Activated CD4-positive, alpha-beta T cell treated with anti-CD3 and anti-CD28 coated beads for 4 hours (primary cell): ENCODE measurements around the gene SRGAP1.
"Not testable (repeated sequence)": the region's sequence is repeated elsewhere in the genome, so short reads cannot be mapped to it uniquely, and the experiment has no call there.

Source experiments
- DNase-seq, 2 donors: peaks; one replicate each; pipeline ENCODE4 v3.0.0-alpha.2; 2020

SRGAP1 gene

GRCh38 chr12:64018116-64018515, 173.6 kb downstream of the SRGAP1 start:
- not testable (repeated sequence) for DNase-seq

DNA sequence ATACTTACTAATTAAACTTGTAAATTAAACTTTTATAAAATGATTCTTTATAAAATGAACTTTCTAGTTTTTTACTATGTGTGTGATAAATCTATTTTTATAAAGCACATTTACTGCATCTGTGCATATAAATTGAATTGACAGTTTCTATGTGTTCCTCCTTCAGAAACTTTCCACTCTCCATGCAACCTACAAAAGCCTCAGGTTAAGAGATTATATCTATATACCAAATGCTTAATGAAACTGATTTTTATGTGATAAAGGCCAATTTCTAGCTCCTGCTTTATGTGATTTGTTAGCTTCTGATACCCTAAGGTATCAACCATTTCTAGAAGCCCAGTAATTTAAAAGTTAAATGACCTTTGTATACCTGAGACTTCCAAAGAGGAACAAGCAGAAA, 174.0 kb downstream of the SRGAP1 start:
- DNase-seq: no peak

DNA sequence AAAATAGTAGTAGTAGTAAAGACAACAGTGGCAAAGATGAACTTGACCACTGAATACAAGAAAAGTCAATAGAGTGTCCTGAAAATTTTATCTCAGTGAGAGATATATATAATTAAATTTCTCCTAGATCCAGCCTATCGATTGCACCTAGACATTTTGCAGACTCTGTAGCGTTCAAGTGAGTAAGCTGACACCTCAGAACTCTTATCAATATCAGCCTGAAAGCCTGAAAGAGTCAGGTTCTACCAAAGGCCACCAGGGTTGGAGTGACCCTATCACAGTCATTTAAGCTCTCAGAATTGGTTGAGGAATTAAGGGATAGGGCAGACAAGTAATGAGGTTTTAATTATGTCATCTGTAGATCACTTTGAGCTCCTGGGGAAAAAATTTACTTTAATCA, 174.6 kb downstream of the SRGAP1 start:
- no peak for DNase-seq

- no peak for DNase-seq
Observed at GRCh38 chr12:64019654-64020053, 175.2 kb downstream of the SRGAP1 start.

GRCh38 chr12:64025174-64025958, 180.9 kb downstream of the SRGAP1 start:
- no peak for DNase-seq

GRCh38 chr12:64027311-64027710, 182.8 kb downstream of the SRGAP1 start:
- DNase-seq: no peak

- no peak for DNase-seq
Observed at GRCh38 chr12:64028541-64028940, 184.0 kb downstream of the SRGAP1 start.

- no peak for DNase-seq
Observed at GRCh38 chr12:64029013-64029857, 184.7 kb downstream of the SRGAP1 start.

GRCh38 chr12:64030155-64030554, 185.7 kb downstream of the SRGAP1 start:
- DNase-seq: no peak

DNA sequence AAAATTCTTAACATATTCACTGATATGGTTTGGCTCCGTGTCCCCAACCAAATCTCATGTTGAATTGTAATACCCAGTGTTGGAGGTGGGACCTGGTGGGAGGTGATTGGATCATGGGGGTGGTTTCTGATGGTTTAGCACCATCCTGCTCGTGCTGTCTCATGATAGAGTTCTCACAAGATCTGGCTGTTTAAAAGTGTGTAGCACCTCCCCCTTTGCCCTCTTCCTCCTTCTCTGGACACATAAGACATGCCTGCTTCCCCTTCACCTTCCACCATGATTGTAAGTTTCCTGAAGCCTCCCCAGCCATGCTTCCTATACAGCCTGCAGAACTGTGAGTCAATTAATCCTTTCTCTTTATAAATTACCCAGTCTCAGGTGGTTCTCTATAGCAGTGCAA, 189.6 kb downstream of the SRGAP1 start:
- not testable (repeated sequence) for DNase-seq

DNA sequence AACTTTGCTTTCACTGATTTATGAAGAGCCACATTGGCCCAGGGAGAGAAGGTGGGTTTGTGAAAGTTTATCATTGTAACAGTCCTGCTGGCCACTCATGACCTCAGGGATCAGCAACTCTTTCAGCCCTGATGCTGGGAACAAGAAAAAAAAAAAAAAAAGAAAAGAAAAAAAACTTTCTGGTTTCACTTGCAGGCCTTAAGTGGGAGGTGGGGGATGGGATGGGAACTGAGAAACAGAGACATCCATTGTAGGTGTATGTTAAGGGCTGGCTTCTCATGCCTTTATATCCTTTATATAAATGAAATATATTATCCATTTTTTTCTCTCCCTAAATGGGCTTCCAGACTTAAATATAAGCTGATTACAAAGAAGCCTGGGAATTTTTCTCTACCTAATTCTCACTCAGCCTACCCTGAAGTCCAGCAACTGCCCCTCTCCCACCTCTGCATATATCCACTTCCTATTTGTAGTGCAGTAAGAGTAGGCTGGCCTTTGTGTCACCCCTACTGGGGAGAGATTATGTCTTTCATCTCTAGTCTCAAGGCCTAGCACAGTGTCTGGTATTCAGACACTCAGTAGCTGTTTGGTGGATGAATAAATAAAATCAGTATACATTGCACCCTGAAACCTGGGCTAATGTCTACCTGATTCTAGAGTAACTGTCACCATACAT, 190.5 kb downstream of the SRGAP1 start:
- DNase-seq: no peak

- no peak for DNase-seq
Observed at GRCh38 chr12:64036414-64036813, 191.9 kb downstream of the SRGAP1 start.

GRCh38 chr12:64039281-64039871, 194.9 kb downstream of the SRGAP1 start:
- DNase-seq: no peak

DNA sequence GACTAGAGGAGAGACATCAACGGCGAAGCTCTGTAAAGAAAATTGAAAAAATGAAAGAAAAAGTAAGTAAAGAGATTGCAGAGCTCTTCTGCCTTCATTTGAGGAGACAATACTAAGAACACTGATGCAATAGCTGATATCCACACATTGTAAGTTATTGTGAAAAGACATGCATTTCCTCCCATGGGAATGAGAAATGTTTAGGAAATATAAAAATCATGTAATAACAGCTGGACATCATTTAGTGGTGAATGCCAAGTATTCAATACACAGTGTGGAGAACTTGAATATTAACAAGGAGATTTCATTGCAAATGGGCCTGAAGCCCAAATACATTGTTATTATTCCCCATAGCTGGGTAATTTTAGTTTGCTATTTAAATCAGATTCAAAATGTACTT, 198.4 kb downstream of the SRGAP1 start:
- no peak for DNase-seq

DNA sequence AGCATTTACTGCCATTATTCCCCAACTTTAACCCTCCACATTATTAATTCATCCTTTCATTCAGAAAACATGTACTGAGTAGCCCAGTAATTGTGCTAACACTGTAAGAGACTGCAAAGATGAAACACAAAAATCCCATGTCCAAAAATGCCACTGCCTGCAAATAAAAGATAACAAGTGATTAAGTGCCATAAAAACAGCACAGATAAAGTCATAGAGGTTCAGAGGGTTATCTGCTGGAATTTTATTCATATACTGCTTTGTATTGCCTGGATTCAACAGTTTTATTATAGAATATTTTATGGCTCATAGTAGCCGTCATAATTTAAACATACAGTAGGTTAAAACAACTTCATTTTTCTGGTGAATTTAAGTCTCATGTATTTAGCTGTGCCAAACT, 199.7 kb downstream of the SRGAP1 start:
- no peak for DNase-seq

- no peak for DNase-seq
Observed at GRCh38 chr12:64051057-64051456, 206.6 kb downstream of the SRGAP1 start.

GRCh38 chr12:64053117-64053516, 208.6 kb downstream of the SRGAP1 start:
- no peak for DNase-seq

DNA sequence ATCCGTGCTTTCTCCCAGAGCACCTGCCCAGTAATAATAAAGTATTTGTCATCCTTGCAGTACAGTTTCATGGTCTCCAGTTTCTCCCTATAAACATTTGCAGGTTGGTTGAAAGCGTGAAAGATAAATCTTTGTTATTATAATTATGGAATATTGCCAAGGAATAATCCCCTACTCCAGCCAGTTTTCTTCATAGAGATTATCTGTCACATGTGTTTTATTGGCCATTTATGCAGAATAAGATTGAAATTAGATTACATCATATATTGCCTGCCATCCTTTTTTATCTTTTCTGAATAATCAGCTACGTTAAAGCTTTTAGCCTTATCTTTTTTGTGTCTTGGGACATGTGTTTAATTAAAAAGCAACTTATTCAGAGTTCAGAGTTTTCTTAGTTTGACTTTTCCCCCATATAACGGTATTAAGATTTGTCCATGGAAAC, 209.6 kb downstream of the SRGAP1 start:
- DNase-seq: no peak

DNA sequence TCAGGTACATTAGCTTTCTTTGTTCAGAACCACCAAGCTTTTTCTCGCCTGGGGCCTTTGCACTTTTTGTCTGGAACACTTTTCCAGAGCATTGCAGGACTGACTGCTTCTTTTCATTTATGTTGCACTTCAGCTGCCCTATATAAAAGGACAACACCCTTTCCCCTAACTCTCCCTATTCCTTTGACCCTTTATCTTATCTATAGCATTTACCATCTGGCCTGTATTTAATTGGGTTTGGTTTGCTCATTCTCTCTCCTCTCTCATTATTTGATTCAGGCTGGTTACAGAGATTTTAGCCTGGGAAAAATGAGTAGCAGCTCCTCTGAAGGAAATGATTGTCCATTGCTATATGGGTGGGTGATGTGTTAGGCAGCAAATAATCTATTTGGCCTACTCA, 212.2 kb downstream of the SRGAP1 start:
- DNase-seq: no peak

DNA sequence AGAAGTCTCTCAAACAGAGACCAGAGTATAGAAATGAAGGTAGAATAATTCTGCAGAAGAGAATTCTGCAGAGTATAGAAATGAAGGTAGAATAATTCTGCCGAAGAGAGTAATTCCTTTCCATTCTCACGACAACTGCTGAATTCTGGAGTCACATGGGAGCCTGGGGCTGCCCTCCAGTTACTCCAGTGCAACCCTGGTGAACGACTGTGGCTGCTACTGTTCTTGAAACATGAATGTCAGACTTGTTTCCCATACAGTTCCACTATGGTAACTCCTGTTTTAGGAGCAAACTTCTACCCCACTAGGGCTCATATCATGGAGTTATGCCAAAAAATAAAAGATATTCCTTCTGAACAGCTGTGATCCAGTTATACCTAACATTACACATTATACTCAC, 213.2 kb downstream of the SRGAP1 start:
- no peak for DNase-seq

- DNase-seq: no peak
Observed at GRCh38 chr12:64058541-64059265, 214.2 kb downstream of the SRGAP1 start.

- DNase-seq: no peak
Observed at GRCh38 chr12:64059685-64060084, 215.2 kb downstream of the SRGAP1 start.
